Measurements from ENCODE around the gene ARSK.

DNA sequence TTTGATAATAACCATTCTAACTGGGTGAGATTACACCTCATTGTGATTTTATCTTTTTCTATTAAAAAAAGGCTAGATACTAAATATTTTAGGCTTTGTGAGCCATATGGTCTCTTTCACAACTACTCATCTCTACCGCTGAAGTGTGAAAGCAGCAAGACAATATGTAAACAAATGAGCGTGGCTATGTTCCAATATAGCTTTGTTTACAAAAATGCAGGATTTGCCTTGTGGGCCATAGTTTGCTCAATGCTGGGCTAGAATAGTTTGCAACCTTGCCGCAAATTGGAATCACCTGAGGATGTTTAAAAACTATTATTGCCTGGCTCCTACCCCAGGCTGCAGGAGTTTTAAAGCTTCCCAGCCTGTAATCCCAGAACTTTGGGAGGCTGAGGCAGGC lies 54.8 kb downstream of the ARSK start:
- TF ChIP-seq, protein P1, sequence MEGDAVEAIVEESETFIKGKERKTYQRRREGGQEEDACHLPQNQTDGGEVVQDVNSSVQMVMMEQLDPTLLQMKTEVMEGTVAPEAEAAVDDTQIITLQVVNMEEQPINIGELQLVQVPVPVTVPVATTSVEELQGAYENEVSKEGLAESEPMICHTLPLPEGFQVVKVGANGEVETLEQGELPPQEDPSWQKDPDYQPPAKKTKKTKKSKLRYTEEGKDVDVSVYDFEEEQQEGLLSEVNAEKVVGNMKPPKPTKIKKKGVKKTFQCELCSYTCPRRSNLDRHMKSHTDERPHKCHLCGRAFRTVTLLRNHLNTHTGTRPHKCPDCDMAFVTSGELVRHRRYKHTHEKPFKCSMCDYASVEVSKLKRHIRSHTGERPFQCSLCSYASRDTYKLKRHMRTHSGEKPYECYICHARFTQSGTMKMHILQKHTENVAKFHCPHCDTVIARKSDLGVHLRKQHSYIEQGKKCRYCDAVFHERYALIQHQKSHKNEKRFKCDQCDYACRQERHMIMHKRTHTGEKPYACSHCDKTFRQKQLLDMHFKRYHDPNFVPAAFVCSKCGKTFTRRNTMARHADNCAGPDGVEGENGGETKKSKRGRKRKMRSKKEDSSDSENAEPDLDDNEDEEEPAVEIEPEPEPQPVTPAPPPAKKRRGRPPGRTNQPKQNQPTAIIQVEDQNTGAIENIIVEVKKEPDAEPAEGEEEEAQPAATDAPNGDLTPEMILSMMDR (IDR thresholded peaks at IDR 0.05) = no peak
- TF ChIP-seq POLR2A (IDR thresholded peaks at IDR 0.05) = no peak
